SK-N-SH treated with all-trans-retinoic acid at 6 μM for 48 hours (cell line): Measurements from ENCODE around the gene MT2A.

ENCODE experiments used
- BACH2 ChIP-seq: fragments of 250-450 bp; sonication (Bioruptor Pico); IDR thresholded peaks from 2 replicates; pipeline ENCODE4 v1.9.0; 2021; ENCODE audit warnings: mild to moderate bottlenecking, borderline replicate concordance
- CREB5 ChIP-seq: fragments of 250-450 bp; sonication (Bioruptor Pico); IDR thresholded peaks from 2 replicates; pipeline ENCODE4 v1.5.1; 2020; ENCODE audit warnings: low read depth, mild to moderate bottlenecking, moderate library complexity
- OSR1 ChIP-seq: fragments of 250-450 bp; sonication (Bioruptor Pico); IDR thresholded peaks from 2 replicates; pipeline ENCODE4 v1.8.0; 2022; ENCODE audit warnings: moderate library complexity, mild to moderate bottlenecking, inconsistent platforms
- PATZ1 ChIP-seq: fragments of 250-450 bp; sonication (Bioruptor Pico); IDR thresholded peaks from 2 replicates; pipeline ENCODE4 v1.8.0; 2020; ENCODE audit warnings: mild to moderate bottlenecking, moderate library complexity, borderline replicate concordance
- PPARA ChIP-seq: fragments of 250-450 bp; sonication (Bioruptor Pico); IDR thresholded peaks from 2 replicates; pipeline ENCODE4 v1.5.0; 2020; ENCODE audit warnings: mild to moderate bottlenecking, borderline replicate concordance
- SNAI2 ChIP-seq: fragments of 250-450 bp; sonication (Bioruptor Pico); IDR thresholded peaks from 2 replicates; pipeline ENCODE4 v1.5.0; 2020; ENCODE audit warnings: mild to moderate bottlenecking, moderate library complexity
- ZFP3 ChIP-seq: fragments of 250-450 bp; sonication (Bioruptor Pico); IDR thresholded peaks from 2 replicates; pipeline ENCODE4 v1.5.0; 2020; ENCODE audit warnings: mild to moderate bottlenecking, moderate library complexity
- ZFP30 ChIP-seq: fragments of 450-650 bp; formaldehyde crosslinking; IDR thresholded peaks from 2 replicates; pipeline ENCODE4 v1.5.0; 2022; ENCODE audit warnings: mild to moderate bottlenecking, moderate library complexity

GRCh38 chr16:56577300-56577625 lies 31.1 kb upstream of the MT2A start:
- no peak for TF ChIP-seq PPARA
- no peak for TF ChIP-seq OSR1
- TF ChIP-seq ZFP30 (CRISPR knock-in tag) = no peak
- no peak for TF ChIP-seq PATZ1 (CRISPR knock-in tag)
- no peak for TF ChIP-seq BACH2 (CRISPR knock-in tag)
- TF ChIP-seq ZFP3 (CRISPR knock-in tag) = no peak
- TF ChIP-seq SNAI2 (CRISPR knock-in tag) = no peak
- TF ChIP-seq CREB5 (CRISPR knock-in tag) = no peak
